ENCODE results near the gene ANKRD52. TPM values are rescaled to one million over a fixed set of nuclear protein-coding genes. Genes with fewer than 3 reads are reported as not detected.
"Not testable (repeated sequence)": the region's sequence is repeated elsewhere in the genome, so short reads cannot be mapped to it uniquely, and the experiment has no call there.

ANKRD52 gene
- total RNA-seq, 1 experiment from 2014 or later, result 15.7 TPM

GRCh38 chr12:56222531-56222895 lies 35.7 kb downstream of the ANKRD52 start:
- no peak for DNase-seq (ENCODE audit: low read depth)
- in situ Hi-C loops (cut with HindIII; ENCODE audit: low pct_unique_long_range_greater_than_20kb, low sequenced_read_pairs), result no loop called here

GRCh38 chr12:56221757-56222530 lies 36.2 kb downstream of the ANKRD52 start, which contains the start of gene RNF41:
Gene RNF41 (minus strand): TSS chr12:56221922. CDS start chr12:56214047, 7,875 bp downstream.
- in situ Hi-C loops (cut with HindIII; ENCODE audit: low pct_unique_long_range_greater_than_20kb, low sequenced_read_pairs), result no loop called here
- DNase-seq (ENCODE audit: low read depth), result peak; percentile 99

GRCh38 chr12:56221232-56221756 lies 36.9 kb downstream of the ANKRD52 start:
- in situ Hi-C loops (cut with HindIII; ENCODE audit: low pct_unique_long_range_greater_than_20kb, low sequenced_read_pairs), result no loop called here
- DNase-seq (ENCODE audit: low read depth), result peak; percentile 45

DNA sequence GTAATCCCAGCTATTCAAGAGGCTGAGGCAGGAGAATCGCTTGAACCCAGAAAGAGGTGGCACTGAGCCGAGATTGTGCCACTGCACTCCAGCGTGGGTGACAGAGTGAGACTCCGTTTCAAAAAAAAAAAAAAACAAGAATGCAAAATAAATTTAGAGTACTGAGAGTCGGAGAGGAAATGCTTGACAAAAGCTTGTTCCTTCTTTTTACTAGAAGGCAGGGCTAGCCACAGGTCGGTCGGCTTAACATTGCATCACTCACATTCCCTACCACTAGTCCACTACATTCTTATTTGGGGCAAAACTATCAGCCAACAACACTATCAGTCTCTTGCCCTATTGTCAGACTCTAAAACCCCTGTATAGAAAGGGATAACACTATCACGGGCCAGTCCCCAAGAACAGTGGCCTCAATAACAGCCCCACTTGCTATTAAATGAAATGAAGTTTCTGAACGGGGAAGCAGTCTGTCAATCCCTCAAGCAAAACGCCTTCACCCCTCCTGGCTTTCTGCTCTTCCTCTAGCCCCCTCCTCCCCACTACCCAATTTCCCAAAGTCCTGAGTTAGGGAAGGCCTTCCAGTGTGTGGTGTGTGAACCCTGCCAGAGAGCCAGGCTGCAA lies 37.5 kb downstream of the ANKRD52 start:
- no peak for DNase-seq (ENCODE audit: low read depth)
- in situ Hi-C loops (cut with HindIII; ENCODE audit: low pct_unique_long_range_greater_than_20kb, low sequenced_read_pairs), result no loop called here

DNA sequence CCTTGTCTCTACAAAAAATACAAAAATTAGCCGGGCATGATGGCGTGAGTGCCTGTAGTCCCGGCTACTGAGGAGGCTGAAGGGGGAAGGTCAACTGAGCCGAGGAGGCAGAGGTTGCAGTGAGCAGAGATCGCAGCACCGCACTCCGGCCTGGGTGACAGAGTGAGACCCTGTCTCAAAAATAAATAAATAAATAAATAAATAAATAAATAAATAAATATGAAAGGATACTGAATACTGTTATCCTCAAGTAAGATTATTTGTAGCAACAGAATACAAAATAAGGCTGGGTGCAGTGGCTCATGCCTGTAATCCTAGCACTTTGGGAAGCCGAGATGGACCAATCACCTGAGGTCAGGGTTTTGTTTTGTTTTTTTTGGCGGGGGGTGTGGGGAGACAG lies 38.3 kb downstream of the ANKRD52 start:
- no peak for DNase-seq (ENCODE audit: low read depth)
- in situ Hi-C loops (cut with HindIII; ENCODE audit: low pct_unique_long_range_greater_than_20kb, low sequenced_read_pairs), result no loop called here

DNA sequence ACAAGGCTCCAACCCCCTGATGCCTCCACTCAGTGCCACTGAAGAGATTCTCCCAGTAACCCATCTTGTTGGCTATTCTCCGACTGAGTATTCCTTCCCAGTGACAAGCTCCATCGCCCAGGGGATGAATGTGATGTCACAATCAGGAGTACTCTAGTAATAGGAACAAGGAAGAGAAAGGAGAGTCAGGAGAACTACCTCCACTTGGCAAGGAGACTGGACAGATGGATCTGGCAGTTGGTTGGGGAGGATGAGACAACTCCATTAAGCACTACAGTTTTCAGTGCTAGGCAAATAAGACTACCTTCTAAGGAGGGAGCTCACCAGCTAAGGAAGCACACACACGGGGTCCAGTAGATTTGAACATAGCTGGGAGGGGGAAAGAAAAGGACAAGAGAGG lies 41.7 kb downstream of the ANKRD52 start:
- no peak for DNase-seq (ENCODE audit: low read depth)
- in situ Hi-C loops (cut with HindIII; ENCODE audit: low pct_unique_long_range_greater_than_20kb, low sequenced_read_pairs), result no loop called here

GRCh38 chr12:56213878-56214277 lies 44.3 kb downstream of the ANKRD52 start:
- no peak for DNase-seq (ENCODE audit: low read depth)
- in situ Hi-C loops (cut with HindIII; ENCODE audit: low pct_unique_long_range_greater_than_20kb, low sequenced_read_pairs), result no loop called here

GRCh38 chr12:56212361-56212760 lies 45.8 kb downstream of the ANKRD52 start:
- DNase-seq (ENCODE audit: low read depth), result no peak
- in situ Hi-C loops (cut with HindIII; ENCODE audit: low pct_unique_long_range_greater_than_20kb, low sequenced_read_pairs), result no loop called here

GRCh38 chr12:56208006-56208405 lies 50.2 kb downstream of the ANKRD52 start:
- no peak for DNase-seq (ENCODE audit: low read depth)
- in situ Hi-C loops (cut with HindIII; ENCODE audit: low pct_unique_long_range_greater_than_20kb, low sequenced_read_pairs), result no loop called here

GRCh38 chr12:56206452-56207166 lies 51.6 kb downstream of the ANKRD52 start:
- in situ Hi-C loops (cut with HindIII; ENCODE audit: low pct_unique_long_range_greater_than_20kb, low sequenced_read_pairs), result no loop called here
- DNase-seq (ENCODE audit: low read depth), result peak; percentile 36

DNA sequence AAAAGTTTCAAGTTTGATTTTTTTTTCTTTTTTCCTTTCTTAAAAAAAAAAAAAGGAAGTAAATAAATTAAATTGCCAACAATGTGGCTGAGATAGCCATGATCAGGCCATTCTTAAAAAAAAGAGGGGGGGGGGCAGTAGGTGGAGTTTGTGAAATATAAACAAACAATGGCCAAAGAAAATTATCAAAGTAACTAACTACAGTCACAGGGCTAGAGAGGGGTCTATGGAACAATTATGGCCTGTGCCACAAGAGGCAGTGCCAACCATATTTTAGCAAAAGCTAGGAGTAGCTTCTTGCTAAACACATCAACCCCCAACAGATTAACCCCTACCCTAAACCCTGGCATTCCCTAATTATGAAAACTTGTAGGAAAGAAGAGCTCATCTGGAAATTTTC lies 52.7 kb downstream of the ANKRD52 start:
- DNase-seq (ENCODE audit: low read depth), result no peak
- in situ Hi-C loops (cut with HindIII; ENCODE audit: low pct_unique_long_range_greater_than_20kb, low sequenced_read_pairs), result no loop called here

- DNase-seq (ENCODE audit: low read depth), result no peak
- in situ Hi-C loops (cut with HindIII; ENCODE audit: low pct_unique_long_range_greater_than_20kb, low sequenced_read_pairs), result no loop called here
Observed at GRCh38 chr12:56204275-56204674, 53.9 kb downstream of the ANKRD52 start.

DNA sequence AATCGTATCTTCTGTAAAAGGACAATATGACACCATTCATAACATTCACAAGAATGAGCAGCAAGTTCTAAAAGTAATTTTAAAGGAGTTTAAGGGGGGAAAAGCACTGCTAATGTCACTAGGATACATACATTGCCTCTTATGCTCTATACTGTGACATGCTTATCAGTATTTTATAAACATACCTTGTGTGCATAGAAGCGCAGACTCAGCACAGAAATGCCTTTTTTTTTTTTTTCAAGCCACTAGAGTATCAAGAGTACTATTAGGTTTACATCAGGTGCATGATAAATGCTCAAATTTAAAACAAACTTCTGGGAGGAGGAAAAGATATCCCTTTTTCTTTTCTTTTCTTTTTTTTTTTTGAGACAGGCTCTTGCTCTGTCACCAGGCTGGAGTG lies 55.3 kb downstream of the ANKRD52 start:
- in situ Hi-C loops (cut with HindIII; ENCODE audit: low pct_unique_long_range_greater_than_20kb, low sequenced_read_pairs), result no loop called here
- no peak for DNase-seq (ENCODE audit: low read depth)

- in situ Hi-C loops (cut with HindIII; ENCODE audit: low pct_unique_long_range_greater_than_20kb, low sequenced_read_pairs), result no loop called here
- no peak for DNase-seq (ENCODE audit: low read depth)
Observed at GRCh38 chr12:56202366-56202765, 55.8 kb downstream of the ANKRD52 start.

DNA sequence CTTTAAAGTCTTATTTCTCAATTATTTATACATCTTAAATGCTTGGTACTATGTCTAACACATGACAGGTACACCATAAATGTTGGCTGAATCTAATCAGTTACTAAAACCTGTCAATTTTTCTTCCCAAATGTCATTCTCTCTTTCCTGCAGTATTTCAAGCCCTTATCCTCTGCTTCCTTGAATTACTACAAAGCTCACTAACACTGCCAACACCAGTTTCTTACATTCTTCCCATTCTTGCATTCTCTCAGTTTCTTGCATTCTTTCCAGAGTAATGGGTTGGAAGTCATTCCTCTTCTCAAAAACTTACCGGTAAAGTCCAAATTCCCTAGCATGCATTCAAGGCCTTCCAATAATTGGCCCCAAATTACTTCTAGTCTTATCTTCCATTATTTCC lies 59.3 kb downstream of the ANKRD52 start:
- DNase-seq (ENCODE audit: low read depth), result no peak
- in situ Hi-C loops (cut with HindIII; ENCODE audit: low pct_unique_long_range_greater_than_20kb, low sequenced_read_pairs), result no loop called here

- in situ Hi-C loops (cut with HindIII; ENCODE audit: low pct_unique_long_range_greater_than_20kb, low sequenced_read_pairs), result no loop called here
- DNase-seq (ENCODE audit: low read depth), result no peak
Observed at GRCh38 chr12:56197921-56198635, 60.1 kb downstream of the ANKRD52 start.

DNA sequence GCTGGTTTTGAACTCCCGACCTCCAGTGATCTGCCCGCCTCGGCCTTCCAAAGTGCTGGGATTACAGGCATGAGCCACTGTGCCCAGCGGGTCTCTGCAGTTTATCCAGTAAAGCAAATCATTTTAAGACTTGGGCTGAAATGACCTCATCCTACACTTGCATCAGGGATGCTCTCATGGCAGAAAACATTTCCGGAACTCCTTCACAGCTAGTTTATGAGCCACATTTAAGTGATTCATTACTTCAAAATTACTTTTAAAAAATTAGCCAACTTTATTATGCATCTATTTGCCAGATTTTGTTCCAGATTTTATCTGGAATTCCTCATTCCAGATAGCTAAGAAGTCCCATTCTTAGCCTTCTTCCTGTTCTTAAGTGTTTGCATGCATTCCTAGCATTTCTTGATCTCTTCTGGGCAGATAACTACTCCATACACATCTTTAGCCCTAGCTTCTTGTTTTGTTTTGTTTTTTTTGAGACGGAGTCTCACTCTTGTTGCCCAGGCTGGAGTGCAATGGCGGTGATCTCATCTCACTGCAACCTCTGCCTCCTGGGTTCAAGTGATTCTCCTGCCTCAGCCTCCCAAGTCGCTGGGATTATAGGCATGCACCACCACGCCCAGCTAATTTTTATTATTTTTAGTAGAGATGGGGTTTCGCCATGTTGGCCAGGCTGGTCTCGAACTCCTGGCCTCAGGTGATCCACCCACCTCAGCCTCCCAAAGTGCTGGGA lies 61.2 kb downstream of the ANKRD52 start:
- in situ Hi-C loops (cut with HindIII; ENCODE audit: low pct_unique_long_range_greater_than_20kb, low sequenced_read_pairs); DNase-seq (ENCODE audit: low read depth): not testable (repeated sequence)

- DNase-seq (ENCODE audit: low read depth), result peak; percentile 79
- in situ Hi-C loops (cut with HindIII; ENCODE audit: low pct_unique_long_range_greater_than_20kb, low sequenced_read_pairs), result no loop called here
Observed at GRCh38 chr12:56193025-56193578, 65.1 kb downstream of the ANKRD52 start.

Data from Caki2 (cell line).